HG03103 (cell line): ENCODE results near the gene EIF3D.

ENCODE experiments used
- ATAC-seq: cut with Tn5 transposase; IDR thresholded peaks from one replicate; pipeline ENCODE4 v1.9.1; 2021; ENCODE audit warnings: low read depth; ENCODE audit not compliant: unreplicated experiment

EIF3D gene, protein sequence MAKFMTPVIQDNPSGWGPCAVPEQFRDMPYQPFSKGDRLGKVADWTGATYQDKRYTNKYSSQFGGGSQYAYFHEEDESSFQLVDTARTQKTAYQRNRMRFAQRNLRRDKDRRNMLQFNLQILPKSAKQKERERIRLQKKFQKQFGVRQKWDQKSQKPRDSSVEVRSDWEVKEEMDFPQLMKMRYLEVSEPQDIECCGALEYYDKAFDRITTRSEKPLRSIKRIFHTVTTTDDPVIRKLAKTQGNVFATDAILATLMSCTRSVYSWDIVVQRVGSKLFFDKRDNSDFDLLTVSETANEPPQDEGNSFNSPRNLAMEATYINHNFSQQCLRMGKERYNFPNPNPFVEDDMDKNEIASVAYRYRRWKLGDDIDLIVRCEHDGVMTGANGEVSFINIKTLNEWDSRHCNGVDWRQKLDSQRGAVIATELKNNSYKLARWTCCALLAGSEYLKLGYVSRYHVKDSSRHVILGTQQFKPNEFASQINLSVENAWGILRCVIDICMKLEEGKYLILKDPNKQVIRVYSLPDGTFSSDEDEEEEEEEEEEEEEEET

DNA sequence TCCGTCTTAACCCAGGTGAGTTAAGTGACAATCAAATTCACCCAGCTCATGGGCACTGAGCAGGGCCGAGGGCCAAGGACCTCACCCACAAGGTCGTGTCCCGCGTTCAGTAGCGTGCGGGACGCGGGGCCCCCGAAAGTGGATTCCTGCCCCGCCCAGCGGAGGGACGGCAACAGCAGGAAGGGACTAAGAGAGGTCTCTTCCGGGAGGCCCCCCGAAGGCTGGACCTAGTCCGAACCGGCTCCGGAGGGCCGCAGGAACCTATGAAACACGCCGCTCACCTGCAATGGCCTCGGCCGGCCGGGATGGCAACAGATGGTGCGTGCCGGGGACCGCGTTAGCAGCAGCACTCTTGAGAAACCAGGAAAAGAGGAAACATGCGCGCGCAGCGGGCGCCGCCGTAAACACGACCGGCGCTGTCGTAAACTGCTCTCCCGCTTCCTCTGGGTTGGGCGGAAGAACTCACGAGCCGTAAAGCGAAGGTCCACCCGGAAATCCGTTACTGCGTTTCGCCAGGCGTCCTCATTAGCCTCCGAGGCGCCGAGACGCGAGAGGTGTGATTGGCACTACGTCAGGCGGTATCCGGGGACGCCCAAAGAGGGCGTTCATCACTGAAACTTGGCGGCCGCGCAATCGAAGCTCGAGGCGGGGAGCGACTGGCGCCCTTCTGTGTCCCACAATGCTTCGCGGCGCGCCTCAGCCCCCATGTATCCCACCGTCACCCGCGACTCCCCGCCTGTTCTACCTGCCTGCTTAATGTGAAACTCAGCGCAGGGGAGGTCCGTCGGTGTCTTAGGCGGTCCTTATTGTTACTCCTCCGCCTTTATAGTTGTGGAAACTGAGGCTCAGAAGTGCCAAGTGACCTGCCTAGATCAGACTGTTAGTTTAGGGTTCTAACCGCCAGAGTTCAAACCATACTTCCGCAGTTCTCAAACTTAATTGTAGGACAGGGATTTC, at the start of gene EIF3D:
Gene EIF3D, minus strand, starts transcription at position 372 of the 957 bp plus-strand sequence. CDS start 3,045 bp downstream, outside the sequence.
- ATAC-seq = peak; percentile 83

GRCh38 chr22:36578619-36579018, 49.7 kb upstream of the EIF3D start:
- ATAC-seq = no peak

GRCh38 chr22:36577019-36577418, 48.1 kb upstream of the EIF3D start:
- no peak for ATAC-seq

DNA sequence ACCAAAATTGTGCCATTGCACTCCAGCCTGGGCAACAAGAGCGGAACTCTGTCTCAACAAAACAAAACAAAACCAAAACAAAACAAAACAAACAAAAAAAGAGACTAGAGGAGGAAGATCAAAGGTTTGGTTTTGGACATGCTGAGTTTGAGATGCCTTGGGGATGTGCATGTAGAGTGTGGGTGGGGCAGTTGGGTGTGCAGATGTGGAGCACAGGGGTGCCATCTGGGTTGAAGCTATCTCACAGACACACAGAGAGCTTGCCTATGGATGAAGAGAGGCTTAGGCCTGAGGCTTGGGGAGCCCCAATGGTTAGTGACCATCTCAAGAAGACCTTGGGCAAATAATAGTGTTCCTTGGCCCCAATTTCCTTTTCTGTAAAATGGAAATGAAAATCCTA, 45.8 kb upstream of the EIF3D start:
- no peak for ATAC-seq

DNA sequence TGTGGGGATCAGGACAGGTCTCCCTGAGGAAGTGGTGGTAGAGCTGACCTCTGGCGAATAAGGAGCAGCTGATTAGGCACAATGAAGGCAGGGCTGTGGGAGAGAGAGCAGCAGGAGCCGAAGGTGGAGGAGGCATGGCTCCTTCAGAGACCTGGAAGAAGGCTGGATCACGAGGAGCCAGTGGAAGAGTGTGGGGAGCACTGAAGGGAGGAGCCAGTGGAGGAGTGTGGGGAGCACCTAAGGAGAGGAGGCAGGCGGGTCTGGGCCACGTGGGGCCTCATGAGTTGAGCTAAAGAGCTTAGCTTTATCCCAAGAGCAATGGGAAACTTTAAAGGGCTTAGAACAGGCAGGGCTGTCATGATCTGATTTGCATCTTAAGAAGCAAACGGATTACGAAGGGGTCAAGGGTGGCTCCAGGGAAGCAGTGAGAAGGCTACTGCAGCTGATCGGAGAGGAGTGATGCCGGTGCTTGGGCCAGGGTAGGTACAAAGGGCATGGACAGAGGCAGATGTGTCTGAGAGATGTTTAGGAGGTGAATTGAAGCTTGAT, 44.9 kb upstream of the EIF3D start:
- ATAC-seq = no peak

DNA sequence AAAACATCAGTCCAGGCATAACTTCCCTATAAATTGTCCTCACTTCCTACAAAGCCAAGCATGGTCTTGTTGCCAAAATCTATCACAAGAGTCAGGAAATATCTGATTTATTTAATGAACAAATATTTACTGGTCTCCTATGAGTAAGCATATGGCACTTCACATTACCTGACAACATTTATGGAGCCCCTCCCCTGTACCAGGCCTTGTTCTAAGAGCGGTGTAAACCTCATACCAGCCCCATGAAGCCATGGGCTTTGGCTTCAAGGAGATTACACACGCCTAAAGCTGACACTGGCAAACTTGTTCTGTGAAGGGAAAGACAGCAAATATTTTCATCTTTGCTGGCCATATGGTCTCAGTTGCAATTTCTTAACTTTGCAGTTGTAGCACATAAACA, 43.0 kb upstream of the EIF3D start:
- ATAC-seq = no peak

GRCh38 chr22:36569999-36570398, 41.0 kb upstream of the EIF3D start:
- ATAC-seq = no peak

- ATAC-seq = no peak
These were observed 39.9 kb upstream of the EIF3D start for GRCh38 chr22:36568846-36569245.

GRCh38 chr22:36566720-36567119, 37.8 kb upstream of the EIF3D start:
- ATAC-seq = no peak

DNA sequence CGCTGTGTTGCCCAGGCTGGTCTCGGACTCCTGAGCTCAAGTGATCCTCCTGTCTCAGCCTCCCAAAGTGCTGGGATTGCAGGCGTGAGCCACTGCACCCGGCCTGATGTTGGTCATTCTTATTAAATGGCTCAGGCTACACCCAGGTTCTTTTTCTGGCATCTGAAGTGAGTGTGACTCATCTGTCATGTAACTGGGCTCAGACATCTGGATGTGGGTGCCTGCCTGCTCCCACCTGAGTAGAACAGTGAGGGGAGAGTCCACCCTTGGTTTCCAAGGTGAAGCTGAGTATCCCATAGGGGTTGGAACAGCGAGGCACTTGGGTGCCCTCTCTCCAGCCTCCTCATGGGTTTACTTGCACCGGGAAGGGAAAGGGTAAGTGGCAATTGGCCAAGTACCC, 36.7 kb upstream of the EIF3D start:
- no peak for ATAC-seq

- no peak for ATAC-seq
These were observed 36.2 kb upstream of the EIF3D start for GRCh38 chr22:36565159-36565507.

GRCh38 chr22:36564422-36565158, 35.6 kb upstream of the EIF3D start:
- ATAC-seq = no peak

GRCh38 chr22:36563898-36564297, 34.9 kb upstream of the EIF3D start:
- ATAC-seq = no peak

DNA sequence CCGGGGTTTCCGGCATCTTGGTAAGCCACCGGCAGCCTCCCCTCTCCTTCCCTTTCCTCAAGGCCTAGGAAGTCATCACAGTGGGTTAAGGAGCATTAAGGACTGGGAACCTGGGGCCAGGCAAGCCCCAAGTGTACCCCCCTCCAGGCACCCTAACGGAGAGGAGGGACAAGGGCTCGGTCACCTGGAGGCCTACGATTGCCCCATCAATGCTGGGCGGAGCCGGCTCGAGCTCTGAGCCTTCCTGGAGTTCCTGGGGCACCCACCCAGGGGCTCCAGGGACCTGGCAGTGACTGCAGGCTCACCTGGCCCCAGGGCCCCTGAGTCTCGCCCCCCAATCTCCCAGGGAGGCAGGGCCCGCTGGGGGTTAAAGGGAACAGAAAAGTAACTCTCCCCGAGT, 34.5 kb upstream of the EIF3D start:
- no peak for ATAC-seq

GRCh38 chr22:36563001-36563400, 34.0 kb upstream of the EIF3D start:
- ATAC-seq = no peak

DNA sequence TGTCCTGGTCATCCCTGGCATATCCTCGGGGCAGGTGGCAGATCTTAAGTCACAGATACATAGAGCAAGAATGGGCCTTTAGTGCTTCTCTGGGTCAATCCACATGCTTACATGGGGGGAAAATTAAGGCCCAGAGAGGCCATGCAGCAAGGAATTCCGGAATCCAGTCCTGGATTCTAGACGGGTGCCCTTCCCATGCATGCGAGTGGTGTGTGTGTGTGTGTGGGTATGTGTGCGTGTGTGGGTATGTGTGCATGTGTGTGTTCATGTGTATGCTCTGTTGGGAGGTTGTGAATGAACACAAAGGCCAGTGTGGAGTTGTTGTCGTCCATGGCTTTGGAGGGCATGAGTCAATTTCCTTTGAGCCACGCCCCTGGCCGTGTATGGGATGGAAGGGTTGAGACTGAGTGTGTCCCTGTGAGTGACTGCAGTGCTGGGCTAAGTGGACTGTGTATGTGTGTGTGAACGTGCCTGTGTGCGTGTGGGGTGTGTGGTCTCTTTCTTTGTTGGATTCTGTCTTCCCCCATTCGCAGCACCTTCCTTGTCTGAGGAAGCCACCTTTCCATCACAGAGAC, 33.4 kb upstream of the EIF3D start:
- no peak for ATAC-seq

- ATAC-seq = no peak
These were observed 32.4 kb upstream of the EIF3D start for GRCh38 chr22:36561291-36561811.

DNA sequence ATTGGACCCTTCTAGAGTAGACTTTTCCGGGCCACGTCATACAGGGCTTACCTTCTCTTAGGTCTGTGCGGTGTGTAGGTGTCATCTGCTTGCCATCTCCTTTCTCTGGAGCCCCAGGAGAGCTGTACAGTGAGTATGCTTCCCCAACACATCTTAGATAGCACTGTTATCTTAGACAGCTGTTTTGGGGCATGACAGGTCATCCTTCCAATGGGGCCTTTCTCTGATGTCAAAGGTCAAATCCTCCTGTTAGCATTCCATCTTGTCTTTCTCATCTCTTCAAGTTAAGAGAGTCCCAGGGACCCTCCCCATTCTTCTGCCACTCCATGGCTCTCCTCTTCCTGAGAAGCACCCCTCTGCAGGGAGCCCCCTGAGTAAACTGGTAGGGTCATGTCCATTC, 31.0 kb upstream of the EIF3D start:
- no peak for ATAC-seq

DNA sequence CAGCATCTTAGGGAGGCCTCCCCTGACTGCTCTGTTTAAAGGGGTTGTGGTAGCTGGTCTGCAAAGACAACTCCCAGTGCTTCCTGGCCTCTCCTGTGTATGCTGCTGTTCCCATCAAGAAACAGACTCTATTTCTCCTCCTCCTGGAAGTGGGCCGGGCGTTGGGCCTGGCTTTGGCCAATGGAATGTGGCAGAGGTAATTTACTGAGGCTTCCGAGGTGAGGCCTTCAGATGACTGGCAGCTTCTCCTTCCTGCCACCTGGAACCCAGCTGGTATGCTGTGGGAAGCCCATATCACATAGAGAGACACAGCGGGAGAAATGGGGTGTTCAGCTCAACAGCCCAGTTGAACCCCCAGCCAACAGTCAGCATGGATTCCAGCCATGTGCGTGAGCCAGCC, 25.1 kb upstream of the EIF3D start:
- ATAC-seq = no peak

- no peak for ATAC-seq
These were observed 23.3 kb upstream of the EIF3D start for GRCh38 chr22:36552289-36552688.
